ENCODE data around the gene ARHGAP33.
"Not testable (repeated sequence)": the region's sequence is repeated elsewhere in the genome, so short reads cannot be mapped to it uniquely, and the experiment has no call there.

Gene ARHGAP33

GRCh38 chr19:35796645-35797542, 21.5 kb downstream of the ARHGAP33 start:
- DNase-seq: no peak

- peak in 2 of 3 donors; percentile 22 to 28 for DNase-seq
Observed at GRCh38 chr19:35797663-35798062, 22.3 kb downstream of the ARHGAP33 start.

- no peak for DNase-seq
Observed at GRCh38 chr19:35801828-35802227, 26.5 kb downstream of the ARHGAP33 start.

GRCh38 chr19:35805526-35806102, 30.2 kb downstream of the ARHGAP33 start:
- DNase-seq: no peak

GRCh38 chr19:35806597-35806996, 31.2 kb downstream of the ARHGAP33 start:
- DNase-seq: no peak

- no peak for DNase-seq
Observed at GRCh38 chr19:35807633-35808032, 32.3 kb downstream of the ARHGAP33 start.

- DNase-seq: no peak
Observed at GRCh38 chr19:35811317-35812219, 36.2 kb downstream of the ARHGAP33 start.

GRCh38 chr19:35812220-35813042, 37.1 kb downstream of the ARHGAP33 start, which contains the start of gene PRODH2:
Gene PRODH2 (minus strand): TSS chr19:35812845. CDS start chr19:35812805, 40 bp downstream.
- DNase-seq: no peak

GRCh38 chr19:35813043-35813890, 37.9 kb downstream of the ARHGAP33 start:
- no peak for DNase-seq

GRCh38 chr19:35816262-35816661, 40.9 kb downstream of the ARHGAP33 start:
- DNase-seq: no peak

- DNase-seq: no peak
Observed at GRCh38 chr19:35816846-35817245, 41.5 kb downstream of the ARHGAP33 start.

GRCh38 chr19:35818445-35818844, 43.1 kb downstream of the ARHGAP33 start:
- no peak for DNase-seq

GRCh38 chr19:35822579-35822978, 47.2 kb downstream of the ARHGAP33 start:
- DNase-seq: no peak

GRCh38 chr19:35824150-35824549, 48.8 kb downstream of the ARHGAP33 start:
- no peak for DNase-seq

- peak; percentile 66 to 84 (median 71) for DNase-seq
Observed at GRCh38 chr19:35828692-35829301, 53.4 kb downstream of the ARHGAP33 start.

- no peak for DNase-seq
Observed at GRCh38 chr19:35830986-35831385, 55.6 kb downstream of the ARHGAP33 start.

GRCh38 chr19:35832054-35832453, 56.7 kb downstream of the ARHGAP33 start:
- no peak for DNase-seq

GRCh38 chr19:35833972-35834371, 58.6 kb downstream of the ARHGAP33 start:
- DNase-seq: peak; percentile 21 to 41 (median 35)

- not testable (repeated sequence) for DNase-seq
Observed at GRCh38 chr19:35836096-35836495, 60.7 kb downstream of the ARHGAP33 start.
